Measurements from ENCODE around the gene TMEM161A. TPM values are rescaled to one million over a fixed set of nuclear protein-coding genes. Genes with fewer than 3 reads are reported as not detected.
A peak's percentile ranks its signal among the peaks of the same experiment; 100 is the strongest.
"Not testable (repeated sequence)": the region's sequence is repeated elsewhere in the genome, so short reads cannot be mapped to it uniquely, and the experiment has no call there.

The TMEM161A gene
- polyA plus RNA-seq, 3 donors = 25.5 to 42.7 (median 36.7) TPM

- DNase-seq (ENCODE audit: extremely low read depth in 1 of 11, low read depth in 9 of 11, low spot score in 4 of 11) = no peak
These were observed 29.3 kb upstream of the TMEM161A start for GRCh38 chr19:19167612-19168011.

DNA sequence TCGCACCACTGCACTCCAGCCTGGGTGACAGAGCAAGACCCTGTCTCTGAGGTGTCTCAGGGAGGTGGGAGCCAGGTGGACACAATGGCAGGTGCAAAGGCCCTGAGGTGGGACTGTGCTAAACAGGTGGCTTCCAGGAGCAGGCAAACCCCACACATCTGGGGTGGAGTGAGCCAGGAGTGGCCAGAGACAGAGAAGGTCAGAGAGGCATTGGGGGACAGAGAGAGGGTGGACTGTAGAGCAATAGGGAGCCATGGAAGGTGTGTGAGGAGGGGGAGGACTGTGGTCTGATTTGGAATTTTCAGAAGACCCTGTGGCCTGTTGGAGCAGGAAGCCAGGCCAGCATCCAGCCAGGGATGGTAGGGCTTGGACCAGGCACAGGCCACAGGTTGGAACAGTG is 27.1 kb upstream of the TMEM161A start:
- no peak for DNase-seq (ENCODE audit: extremely low read depth in 1 of 11, low read depth in 9 of 11, low spot score in 4 of 11)

GRCh38 chr19:19162495-19162894 is 24.2 kb upstream of the TMEM161A start:
- DNase-seq (ENCODE audit: extremely low read depth in 1 of 11, low read depth in 9 of 11, low spot score in 4 of 11) = no peak

GRCh38 chr19:19160461-19161035 is 22.3 kb upstream of the TMEM161A start:
- DNase-seq (ENCODE audit: extremely low read depth in 1 of 11, low read depth in 9 of 11, low spot score in 4 of 11) = no peak

DNA sequence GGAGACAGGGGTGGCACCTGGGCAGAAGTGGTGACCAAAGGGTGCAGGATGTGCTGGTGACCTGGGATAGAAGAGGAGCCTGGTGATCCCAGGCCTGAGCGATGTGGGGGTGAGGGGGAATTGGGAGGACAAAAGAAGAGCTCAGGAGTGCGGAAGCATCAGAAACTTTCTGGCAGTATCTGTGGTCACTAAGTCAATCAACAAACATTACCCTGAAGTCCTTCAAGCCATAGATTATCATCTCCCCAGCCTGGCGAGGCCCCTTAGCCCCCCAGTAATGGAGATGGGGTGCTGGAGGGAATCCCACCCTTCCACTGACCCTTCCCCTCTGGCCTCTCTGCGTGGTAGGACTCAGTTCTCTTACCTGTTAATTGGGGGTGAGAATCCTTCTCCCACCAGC is 21.3 kb upstream of the TMEM161A start:
- DNase-seq (ENCODE audit: extremely low read depth in 1 of 11, low read depth in 9 of 11, low spot score in 4 of 11) = no peak

DNA sequence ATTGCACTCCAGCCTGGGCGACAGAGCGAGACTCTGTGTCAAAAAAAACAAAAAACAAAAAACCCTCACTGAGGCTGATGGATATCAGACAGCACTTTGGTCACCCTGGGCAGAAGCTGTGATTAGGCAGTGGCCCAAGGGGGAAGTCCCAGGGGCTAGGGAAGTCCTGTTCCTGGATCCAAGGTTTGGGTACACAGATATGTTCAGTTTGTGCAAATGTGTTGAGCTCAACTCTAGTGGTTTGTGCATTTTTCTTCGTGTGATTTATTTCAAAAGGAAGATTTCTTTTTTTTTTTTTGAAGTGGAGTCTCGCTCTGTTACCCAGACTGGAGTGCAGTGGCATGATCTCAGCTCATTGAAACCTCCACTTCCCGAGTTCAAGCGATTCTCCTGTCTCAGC is 19.5 kb upstream of the TMEM161A start:
- DNase-seq (ENCODE audit: extremely low read depth in 1 of 11, low read depth in 9 of 11, low spot score in 4 of 11) = no peak

DNA sequence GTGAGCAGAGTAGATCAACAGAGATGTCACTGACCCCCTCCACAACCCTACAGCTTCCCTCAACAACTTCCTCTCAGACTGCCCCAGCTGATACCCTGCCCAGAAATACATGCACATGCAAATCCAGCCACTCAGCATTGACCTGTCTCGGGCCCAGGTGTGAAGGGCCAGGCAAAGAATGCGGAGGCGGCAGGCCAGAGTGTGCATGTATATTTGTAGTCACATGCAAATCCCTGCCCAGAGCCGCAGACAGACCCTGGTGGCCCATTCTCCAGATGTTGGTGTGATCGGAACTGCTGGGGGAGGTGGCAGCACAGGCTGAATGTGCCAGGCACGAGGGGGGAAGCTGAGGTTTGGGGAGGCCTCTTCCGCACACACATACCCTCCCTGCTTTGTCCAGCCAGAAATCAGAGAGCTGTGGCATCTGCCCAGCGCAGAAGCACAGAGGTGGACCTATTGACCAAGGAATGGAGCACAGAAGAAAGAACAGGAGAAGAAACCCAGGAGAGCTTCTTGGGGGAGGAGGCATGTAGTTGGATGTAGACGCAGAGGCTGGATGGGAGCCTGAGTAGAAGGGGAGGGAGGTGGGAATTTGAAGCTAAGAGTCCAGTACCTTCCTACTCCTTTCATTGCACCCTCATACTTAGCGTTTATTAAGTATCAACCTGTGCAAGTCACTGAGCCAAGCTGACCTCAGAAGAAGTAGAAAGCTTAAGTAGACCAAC is 17.4 kb upstream of the TMEM161A start:
- DNase-seq (ENCODE audit: extremely low read depth in 1 of 11, low read depth in 9 of 11, low spot score in 4 of 11) = no peak

GRCh38 chr19:19154768-19155494 is 16.7 kb upstream of the TMEM161A start:
- no peak for DNase-seq (ENCODE audit: extremely low read depth in 1 of 11, low read depth in 9 of 11, low spot score in 4 of 11)

DNA sequence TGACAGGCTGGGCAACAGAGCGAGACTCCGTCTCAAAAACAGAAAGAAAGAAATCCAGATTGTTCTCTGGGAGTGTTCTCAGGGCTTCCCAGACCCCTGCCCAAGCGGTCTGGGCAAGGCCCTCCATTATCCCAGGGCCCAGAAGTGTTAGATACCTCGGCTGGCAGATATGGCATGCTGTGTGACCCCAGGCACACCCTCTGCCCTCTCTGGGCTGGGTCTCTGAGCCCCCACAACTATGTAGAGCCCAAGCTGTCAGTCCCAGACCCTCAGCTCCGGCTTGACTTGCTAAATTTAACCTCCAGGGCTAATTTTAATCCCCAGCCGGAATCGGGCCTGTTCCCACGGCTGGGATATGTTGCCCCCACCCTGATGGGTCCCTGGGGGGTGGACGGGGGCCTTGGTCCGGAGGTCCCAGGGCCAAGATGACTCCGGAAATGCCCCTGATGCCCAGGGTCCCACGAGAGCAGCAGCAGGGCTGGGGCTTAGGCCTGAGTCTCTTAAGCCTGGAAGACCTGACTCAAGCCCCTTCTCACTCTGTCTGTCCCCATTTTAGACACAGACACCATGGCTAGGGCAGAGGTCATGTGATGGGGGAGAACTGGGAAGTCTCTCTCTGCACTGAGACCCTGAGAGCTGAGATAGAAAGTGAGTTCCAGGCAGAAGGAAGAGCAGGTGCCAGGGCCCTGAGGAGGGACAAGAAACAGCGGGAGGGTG is 14.5 kb upstream of the TMEM161A start:
- DNase-seq (ENCODE audit: extremely low read depth in 1 of 11, low read depth in 9 of 11, low spot score in 4 of 11) = no peak

- DNase-seq (ENCODE audit: extremely low read depth in 1 of 11, low read depth in 9 of 11, low spot score in 4 of 11) = no peak
These were observed 13.1 kb upstream of the TMEM161A start for GRCh38 chr19:19151418-19151817.

DNA sequence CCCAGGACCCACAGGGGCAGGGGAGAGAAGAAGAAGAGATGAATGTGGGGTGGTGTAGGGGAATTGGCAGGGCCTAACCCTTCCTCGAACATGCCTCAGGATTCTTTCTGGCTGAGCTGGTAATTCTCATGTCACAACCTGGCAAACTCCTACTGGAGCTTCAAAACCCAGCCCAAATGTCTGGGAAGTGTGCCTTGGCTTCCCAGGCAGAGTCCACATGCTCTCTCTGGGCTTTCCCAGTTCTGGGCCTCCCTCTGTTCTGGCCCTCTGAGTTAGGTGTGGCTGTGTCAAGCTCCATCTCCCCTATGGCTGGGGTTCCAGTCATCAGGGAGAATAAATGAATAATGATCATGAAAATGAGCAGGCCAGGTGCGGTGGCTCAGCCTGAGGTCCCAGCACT is 11.2 kb upstream of the TMEM161A start:
- no peak for DNase-seq (ENCODE audit: extremely low read depth in 1 of 11, low read depth in 9 of 11, low spot score in 4 of 11)

DNA sequence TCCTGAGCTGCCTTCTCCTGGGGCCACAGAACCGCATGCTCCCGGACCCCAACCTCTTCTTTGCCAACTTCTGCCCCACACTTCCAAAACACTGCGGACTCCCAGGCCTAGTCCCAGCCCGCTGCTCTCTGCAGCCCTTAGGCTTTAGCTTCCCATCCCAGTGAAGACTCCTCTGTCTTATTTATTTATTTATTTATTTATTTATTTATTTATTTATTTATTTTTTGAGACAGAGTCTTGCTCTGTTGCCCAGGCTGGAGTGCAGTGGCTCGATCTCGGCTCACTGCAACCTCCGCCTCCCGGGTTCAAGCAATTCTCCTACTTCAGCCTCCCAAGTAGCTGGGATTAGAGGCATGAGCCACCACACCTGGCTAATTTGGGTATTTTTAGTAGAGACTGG is 10.2 kb upstream of the TMEM161A start:
- not testable (repeated sequence) for DNase-seq (ENCODE audit: extremely low read depth in 1 of 11, low read depth in 9 of 11, low spot score in 4 of 11)

- no peak for DNase-seq (ENCODE audit: extremely low read depth in 1 of 11, low read depth in 9 of 11, low spot score in 4 of 11)
These were observed 9.1 kb upstream of the TMEM161A start for GRCh38 chr19:19147344-19147743.

DNA sequence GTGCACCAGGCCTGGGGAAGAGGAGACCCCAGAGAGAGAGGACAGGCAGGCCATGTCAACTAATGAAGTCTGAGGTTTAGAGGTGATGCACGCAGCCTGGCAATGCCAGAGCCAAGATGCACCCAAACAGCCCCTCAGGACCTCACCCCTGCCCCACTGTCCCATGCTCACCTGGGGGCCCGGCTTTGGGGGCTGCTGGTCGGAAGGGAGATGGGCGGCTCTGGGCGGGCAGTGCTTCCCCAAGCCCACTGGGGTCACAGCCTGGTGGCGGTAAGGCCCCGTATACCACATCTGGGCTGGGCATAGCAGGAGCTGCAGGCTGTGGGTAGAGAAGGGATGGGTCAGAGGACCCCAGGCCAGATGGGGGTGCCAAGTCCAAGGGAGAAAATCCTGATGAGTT is 8.6 kb upstream of the TMEM161A start:
- DNase-seq (ENCODE audit: extremely low read depth in 1 of 11, low read depth in 9 of 11, low spot score in 4 of 11) = no peak

GRCh38 chr19:19145684-19146608 is 7.7 kb upstream of the TMEM161A start:
- peak in 7 of 11 donors; percentile 30 to 65 (median 48) for DNase-seq (ENCODE audit: extremely low read depth in 1 of 11, low read depth in 9 of 11, low spot score in 4 of 11)

- no peak for DNase-seq (ENCODE audit: extremely low read depth in 1 of 11, low read depth in 9 of 11, low spot score in 4 of 11)
These were observed 7.0 kb upstream of the TMEM161A start for GRCh38 chr19:19145281-19145680.

- no peak for DNase-seq (ENCODE audit: extremely low read depth in 1 of 11, low read depth in 9 of 11, low spot score in 4 of 11)
These were observed 4.1 kb upstream of the TMEM161A start for GRCh38 chr19:19142347-19142746.

GRCh38 chr19:19140476-19140875 is 2.2 kb upstream of the TMEM161A start:
- DNase-seq (ENCODE audit: extremely low read depth in 1 of 11, low read depth in 9 of 11, low spot score in 4 of 11) = no peak

DNA sequence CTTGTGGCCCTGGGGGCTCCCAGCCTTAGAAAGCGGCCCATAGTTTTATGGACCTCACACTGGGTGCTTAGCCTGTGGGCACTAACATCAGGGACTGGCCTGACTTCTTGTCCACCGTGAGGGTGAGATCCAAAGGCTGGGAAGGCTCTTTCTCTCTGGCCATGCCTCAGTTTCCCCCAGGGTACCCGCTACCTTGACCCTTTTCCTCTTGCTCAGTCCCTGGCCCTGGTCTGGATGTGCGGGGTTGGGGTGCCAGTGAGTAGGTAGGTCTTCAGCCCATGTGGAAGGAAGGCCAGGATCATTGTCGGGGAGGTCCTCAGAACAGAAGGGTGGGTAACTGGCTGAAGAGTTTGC is 1.6 kb upstream of the TMEM161A start:
- no peak for DNase-seq (ENCODE audit: extremely low read depth in 1 of 11, low read depth in 9 of 11, low spot score in 4 of 11)

Measured in renal cortex interstitium (tissue), 11 donors.